Skeletal muscle satellite cell (primary cell): Measurements from ENCODE around the gene SPSB1.

Experiments
- H3K27me3 ChIP-seq: 2 replicates; pipeline ENCODE4 v1.7.0; 2013; ENCODE audit warnings: low read length; ENCODE audit not compliant: control insufficient read depth, insufficient read depth
- H3K36me3 ChIP-seq: 2 replicates; pipeline ENCODE4 v1.7.0; 2013; ENCODE audit warnings: mild to moderate bottlenecking, control low read depth, low read length; ENCODE audit not compliant: insufficient read depth
- H3K4me1 ChIP-seq: 2 replicates; pipeline ENCODE4 v1.7.0; 2013; ENCODE audit warnings: low read length; ENCODE audit not compliant: control insufficient read depth, insufficient read depth
- H3K4me2 ChIP-seq: 2 replicates; pipeline ENCODE4 v1.7.0; 2013; ENCODE audit warnings: mild to moderate bottlenecking, low read length
- H3K4me3 ChIP-seq: 2 replicates; pipeline ENCODE4 v1.7.0; 2013; ENCODE audit warnings: low read length
- H3K9ac ChIP-seq: 2 replicates; pipeline ENCODE4 v1.7.0; 2013; ENCODE audit warnings: mild to moderate bottlenecking, low read depth, low read length, moderate library complexity
- H3K9me3 ChIP-seq: replicated peaks from 2 replicates; pipeline ENCODE4 v1.7.0; 2013; ENCODE audit warnings: mild to moderate bottlenecking, control low read depth, low read length

Gene SPSB1

GRCh38 chr1:9344426-9345200 lies 51.9 kb downstream of the SPSB1 start:
- Histone ChIP-seq H3K27me3 (no peaks in the 10 kb centered on the region), H3K9ac (no peak overlapping the region), H3K9me3 (no peaks in the 10 kb centered on the region), H3K4me1 (peaks cover 7% of the 10 kb centered on the region), H3K4me2 (no peak overlapping the region), H3K4me3 (no peak overlapping the region), H3K36me3 (no peaks in the 10 kb centered on the region)

- H3K9ac ChIP-seq: no peak overlapping the region
- H3K4me1 ChIP-seq: peaks cover 16% of the 10 kb centered on the region
- no peaks in the 10 kb centered on the region for H3K36me3 ChIP-seq
Measured at GRCh38 chr1:9345471-9345870, 52.8 kb downstream of the SPSB1 start.

GRCh38 chr1:9345922-9346321 lies 53.2 kb downstream of the SPSB1 start:
- Histone ChIP-seq H3K36me3 (no peaks in the 10 kb centered on the region), H3K9ac (no peak overlapping the region), H3K9me3 (no peaks in the 10 kb centered on the region), H3K27me3 (no peaks in the 10 kb centered on the region), H3K4me1 (peaks cover 20% of the 10 kb centered on the region), H3K4me2 (no peak overlapping the region), H3K4me3 (no peak overlapping the region)

More at GRCh38 chr1:9345471-9345870, 52.8 kb downstream of the SPSB1 start:
- no peaks in the 10 kb centered on the region for H3K27me3 ChIP-seq
- no peak overlapping the region for H3K4me3 ChIP-seq
- H3K9me3 ChIP-seq: no peaks in the 10 kb centered on the region
- H3K4me2 ChIP-seq: no peak overlapping the region

GRCh38 chr1:9346566-9346965 lies 53.9 kb downstream of the SPSB1 start:
- no peaks in the 10 kb centered on the region for H3K9me3 ChIP-seq
- H3K27me3 ChIP-seq: no peaks in the 10 kb centered on the region
- H3K4me1 ChIP-seq: peaks cover 23% of the 10 kb centered on the region
- H3K4me3 ChIP-seq: no peak overlapping the region
- H3K36me3 ChIP-seq: no peaks in the 10 kb centered on the region
- no peak overlapping the region for H3K9ac ChIP-seq
- H3K4me2 ChIP-seq: no peak overlapping the region

- no peak overlapping the region for H3K9ac ChIP-seq
- no peak overlapping the region for H3K4me2 ChIP-seq
- no peaks in the 10 kb centered on the region for H3K9me3 ChIP-seq
- peaks cover 23% of the 10 kb centered on the region for H3K4me1 ChIP-seq
- H3K4me3 ChIP-seq: no peak overlapping the region
- no peaks in the 10 kb centered on the region for H3K27me3 ChIP-seq
- no peaks in the 10 kb centered on the region for H3K36me3 ChIP-seq
Measured at GRCh38 chr1:9347095-9347850, 54.6 kb downstream of the SPSB1 start.

- Histone ChIP-seq H3K4me3 (peak overlapping the region; percentile 30), H3K27me3 (no peaks in the 10 kb centered on the region), H3K4me2 (peak overlapping the region; percentile 84), H3K36me3 (no peaks in the 10 kb centered on the region), H3K4me1 (peaks cover 23% of the 10 kb centered on the region), H3K9me3 (no peaks in the 10 kb centered on the region), H3K9ac (no peak overlapping the region)
Measured at GRCh38 chr1:9349331-9349851, 56.7 kb downstream of the SPSB1 start.

- Histone ChIP-seq H3K4me2 (peak overlapping the region; percentile 84), H3K9me3 (no peaks in the 10 kb centered on the region), H3K9ac (peak overlapping the region; percentile 4), H3K36me3 (no peaks in the 10 kb centered on the region), H3K27me3 (no peaks in the 10 kb centered on the region), H3K4me3 (peak overlapping the region; percentile 56), H3K4me1 (peaks cover 23% of the 10 kb centered on the region)
Measured at GRCh38 chr1:9350013-9350908, 57.6 kb downstream of the SPSB1 start.

- peak overlapping the region; percentile 56 for H3K4me3 ChIP-seq
- no peaks in the 10 kb centered on the region for H3K9me3 ChIP-seq
- peaks cover 23% of the 10 kb centered on the region for H3K4me1 ChIP-seq
- peaks cover 4% of the 10 kb centered on the region for H3K36me3 ChIP-seq
- H3K4me2 ChIP-seq: peak overlapping the region; percentile 84
- no peaks in the 10 kb centered on the region for H3K27me3 ChIP-seq
- H3K9ac ChIP-seq: peak overlapping the region; percentile 4
Measured at GRCh38 chr1:9350960-9351359, 58.3 kb downstream of the SPSB1 start.

GRCh38 chr1:9351654-9352271 lies 59.1 kb downstream of the SPSB1 start:
- Histone ChIP-seq H3K27me3 (no peaks in the 10 kb centered on the region), H3K4me3 (no peak overlapping the region), H3K4me2 (no peak overlapping the region), H3K36me3 (peaks cover 12% of the 10 kb centered on the region), H3K4me1 (peaks cover 23% of the 10 kb centered on the region), H3K9ac (no peak overlapping the region), H3K9me3 (no peaks in the 10 kb centered on the region)

- H3K27me3 ChIP-seq: no peaks in the 10 kb centered on the region
- no peak overlapping the region for H3K4me3 ChIP-seq
- no peaks in the 10 kb centered on the region for H3K9me3 ChIP-seq
- peaks cover 23% of the 10 kb centered on the region for H3K4me1 ChIP-seq
- no peak overlapping the region for H3K9ac ChIP-seq
- no peak overlapping the region for H3K4me2 ChIP-seq
- H3K36me3 ChIP-seq: peaks cover 15% of the 10 kb centered on the region
Measured at GRCh38 chr1:9352377-9353134, 59.9 kb downstream of the SPSB1 start.
